PC-9 (cell line): Measurements from ENCODE around the gene RING1. TPM values are rescaled to one million over a fixed set of nuclear protein-coding genes. Genes with fewer than 3 reads are reported as not detected.
A peak's percentile ranks its signal among the peaks of the same experiment; 100 is the strongest.

Experiments used
- BruUV-seq: library from RNA; stranded (reverse); fragments of 400-500 nt; replicated peaks from 2 replicates; lab custom pipeline; 2021; lab: Mats Ljungman, UMichigan
- CTCF ChIA-PET: fragments of 300-600 bp; sonication (Branson Sonifier 250); formaldehyde crosslinking; loops from one replicate; lab custom pipeline; 2022; ENCODE audit warnings: antibody characterized with exemption; lab: Charles Lee
- POLR2A ChIA-PET: fragments of 300-600 bp; sonication (Branson Sonifier 250); formaldehyde crosslinking; loops from one replicate; lab custom pipeline; 2022; ENCODE audit warnings: antibody characterized with exemption; ENCODE audit not compliant: unreplicated experiment; lab: Charles Lee
- DNase-seq, 2 experiments: peaks; one replicate each; pipeline versions ENCODE4 v3.0.0 to v3.0.0-alpha.2; 2015 to 2022; ENCODE audit warnings: mixed read lengths in 1 of 2
- H2AFZ ChIP-seq: fragments of 200-600 bp; sonication (generic); 2 replicates; pipeline ENCODE4 v1.8.1; 2017; ENCODE audit warnings: antibody characterized with exemption
- H3F3A ChIP-seq: fragments of 200-600 bp; sonication (generic); 2 replicates; pipeline ENCODE4 v1.8.1; 2017; ENCODE audit warnings: antibody characterized with exemption, mild to moderate bottlenecking, low read depth; ENCODE audit not compliant: insufficient read depth
- H3K27ac ChIP-seq: fragments of 200-600 bp; sonication (generic); 2 replicates; pipeline ENCODE4 v1.6.1; 2016; ENCODE audit warnings: mixed run types
- H3K27me3 ChIP-seq: fragments of 200-600 bp; sonication (generic); 2 replicates; pipeline ENCODE4 v1.6.1; 2016; ENCODE audit warnings: low read depth, mixed run types; ENCODE audit not compliant: insufficient read depth
- H3K36me3 ChIP-seq: fragments of 200-600 bp; sonication (generic); 2 replicates; pipeline ENCODE4 v1.6.1; 2016; ENCODE audit warnings: low read depth, mixed run types
- H3K4me1 ChIP-seq: fragments of 200-600 bp; sonication (generic); replicated peaks from 2 replicates; pipeline ENCODE4 v1.6.1; 2016; ENCODE audit warnings: mixed run types; ENCODE audit not compliant: insufficient read depth
- H3K4me2 ChIP-seq: fragments of 200-600 bp; sonication (generic); 2 replicates; pipeline ENCODE4 v1.6.1; 2017; ENCODE audit warnings: mixed run types
- H3K4me3 ChIP-seq: fragments of 200-600 bp; sonication (generic); 2 replicates; pipeline ENCODE4 v1.6.1; 2016; ENCODE audit warnings: mixed run types
- H3K79me2 ChIP-seq: fragments of 200-600 bp; sonication (generic); 2 replicates; pipeline ENCODE4 v1.6.1; 2017; ENCODE audit warnings: low read depth, mixed run types
- H3K9me2 ChIP-seq: fragments of 200-600 bp; sonication (generic); 2 replicates; pipeline ENCODE4 v1.8.1; 2017; ENCODE audit warnings: mild to moderate bottlenecking; ENCODE audit not compliant: insufficient read depth
- H3K9me3 ChIP-seq: fragments of 200-600 bp; sonication (generic); 2 replicates; pipeline ENCODE4 v1.8.1; 2016; ENCODE audit warnings: low read depth; ENCODE audit not compliant: insufficient read depth
- H4K20me1 ChIP-seq: fragments of 200-600 bp; sonication (generic); 2 replicates; pipeline ENCODE4 v1.8.1; 2017; ENCODE audit not compliant: insufficient read depth
- CTCF ChIP-seq: fragments of 200-600 bp; sonication (generic); conservative IDR thresholded peaks from 2 replicates; pipeline ENCODE4 v1.6.1; 2017; ENCODE audit warnings: mixed run types, antibody characterized with exemption, mild to moderate bottlenecking, moderate library complexity
- EZH2 ChIP-seq: fragments of 200-600 bp; sonication (generic); IDR thresholded peaks from 2 replicates; pipeline ENCODE4 v1.8.0; 2017; ENCODE audit warnings: antibody characterized with exemption, low read depth
- intact Hi-C: fragments of 100-400 bp; cut with micrococcal nuclease; formaldehyde crosslinking; loops from one replicate; pipeline ENCODE4 v1.10.0; 2022; ENCODE audit not compliant: unreplicated experiment
- total RNA-seq: library from RNA; stranded (reverse); gene quantifications from 2 replicates; pipeline ENCODE4 v1.2.3, GENCODE V29; 2021

The RING1 gene
- total RNA-seq, 1 experiment from 2014 or later, result 18.9 TPM

DNA sequence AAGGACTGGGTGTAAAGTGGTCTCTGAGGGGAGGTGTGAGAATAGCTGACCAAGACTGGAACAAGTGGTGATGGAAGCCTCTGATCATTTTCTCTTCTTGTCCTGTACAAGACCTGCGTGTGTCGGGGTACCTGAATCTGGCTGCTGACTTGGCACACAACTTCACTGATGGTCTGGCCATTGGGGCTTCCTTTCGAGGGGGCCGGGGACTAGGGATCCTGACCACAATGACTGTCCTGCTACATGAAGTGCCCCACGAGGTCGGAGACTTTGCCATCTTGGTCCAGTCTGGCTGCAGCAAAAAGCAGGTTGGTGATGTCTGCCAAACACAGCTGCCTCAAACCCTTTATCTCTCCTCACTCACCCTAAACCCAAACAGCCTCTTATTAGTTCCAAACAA, 5.5 kb upstream of the RING1 start:
- no peak for TF ChIP-seq CTCF
- TF ChIP-seq EZH2, result no peak
- Histone ChIP-seq H3K4me1 (peaks cover 45% of the 10 kb centered on the region), H4K20me1 (peaks cover 10% of the 10 kb centered on the region), H3K79me2 (peaks cover 53% of the 10 kb centered on the region), H3F3A (peaks cover 37% of the 10 kb centered on the region; the same call in 1 of the 2 replicates), H3K4me2 (peak overlapping the region; percentile 93; the same call in 1 of the 2 replicates), H3K27me3 (no peaks in the 10 kb centered on the region), H3K27ac (no peak overlapping the region), H3K4me3 (no peak overlapping the region), H3K9me2 (no peaks in the 10 kb centered on the region), H3K36me3 (peaks cover 21% of the 10 kb centered on the region), H2AFZ (no peak overlapping the region), H3K9me3 (no peaks in the 10 kb centered on the region)
- intact Hi-C loops, result loop anchor here (5.0 to 10.0 kb wide), 3 partner anchors 72 to 575 kb away; partner anchors contain the start of genes B3GALT4, CUTA, PHF1 and RPS18
- ChIA-PET CTCF (interaction anchor here (0.6 kb wide), 1 partner anchor 236 kb away, joined by 3 read pairs; no protein-coding TSS in a partner anchor), POLR2A (no interaction called here)
- BruUV-seq, result no TSS peak
- DNase-seq, result no peak

GRCh38 chr6:33203443-33204164, 4.7 kb upstream of the RING1 start:
- Histone ChIP-seq H3K4me2 (peak overlapping the region; percentile 88), H3K4me3 (no peak overlapping the region), H3K4me1 (peaks cover 45% of the 10 kb centered on the region), H2AFZ (no peak overlapping the region), H3K9me2 (no peaks in the 10 kb centered on the region), H4K20me1 (peaks cover 6% of the 10 kb centered on the region), H3K27me3 (no peaks in the 10 kb centered on the region), H3K36me3 (peaks cover 21% of the 10 kb centered on the region), H3K79me2 (peaks cover 45% of the 10 kb centered on the region), H3K27ac (no peak overlapping the region), H3F3A (peaks cover 38% of the 10 kb centered on the region; the same call in 1 of the 2 replicates), H3K9me3 (no peaks in the 10 kb centered on the region)
- POLR2A ChIA-PET, result no interaction called here
- BruUV-seq, result no TSS peak
- CTCF ChIA-PET, result interaction anchor here (0.6 kb wide), 1 partner anchor 237 kb away, joined by 3 read pairs; no protein-coding TSS in a partner anchor
- no peak for DNase-seq
- no peak for TF ChIP-seq EZH2
- TF ChIP-seq CTCF, result no peak
- intact Hi-C loops, result loop anchor here (5.0 to 10.0 kb wide), 3 partner anchors 71 to 574 kb away; partner anchors contain the start of genes B3GALT4, CUTA, PHF1 and RPS18

- TF ChIP-seq CTCF, result no peak
- TF ChIP-seq EZH2, result no peak
- no peaks in the 10 kb centered on the region for H3K9me3 ChIP-seq
- H2AFZ ChIP-seq, result no peak overlapping the region
- peaks cover 38% of the 10 kb centered on the region; the same call in 1 of the 2 replicates for H3F3A ChIP-seq
- H3K9me2 ChIP-seq, result no peaks in the 10 kb centered on the region
- no peak for DNase-seq
- peaks cover 42% of the 10 kb centered on the region for H3K4me1 ChIP-seq
- BruUV-seq, result no TSS peak
- H3K4me3 ChIP-seq, result peak overlapping the region; percentile 80; the same call in 1 of the 2 replicates
- H3K27me3 ChIP-seq, result no peaks in the 10 kb centered on the region
- H3K27ac ChIP-seq, result no peak overlapping the region
- peaks cover 40% of the 10 kb centered on the region for H3K79me2 ChIP-seq
- ChIA-PET POLR2A (no interaction called here), CTCF (no interaction called here)
- peak overlapping the region; percentile 88 for H3K4me2 ChIP-seq
- intact Hi-C loops, result loop anchor here (5.0 to 10.0 kb wide), 3 partner anchors 71 to 573 kb away; partner anchors contain the start of genes B3GALT4, CUTA, PHF1 and RPS18
- H4K20me1 ChIP-seq, result peaks cover 6% of the 10 kb centered on the region; the same call in 1 of the 2 replicates
- peaks cover 21% of the 10 kb centered on the region for H3K36me3 ChIP-seq
Observed at GRCh38 chr6:33204165-33204414, 4.2 kb upstream of the RING1 start.
